ENCODE data around the gene ZNF148. TPM values are rescaled to one million over a fixed set of nuclear protein-coding genes. Genes with fewer than 3 reads are reported as not detected.

ZNF148 gene
- total RNA-seq, 2 donors from 2014 or later, result 33.8 to 37.8 TPM

GRCh38 chr3:125281381-125281780 lies 93.7 kb downstream of the ZNF148 start:
- TF ChIP-seq, protein P1, sequence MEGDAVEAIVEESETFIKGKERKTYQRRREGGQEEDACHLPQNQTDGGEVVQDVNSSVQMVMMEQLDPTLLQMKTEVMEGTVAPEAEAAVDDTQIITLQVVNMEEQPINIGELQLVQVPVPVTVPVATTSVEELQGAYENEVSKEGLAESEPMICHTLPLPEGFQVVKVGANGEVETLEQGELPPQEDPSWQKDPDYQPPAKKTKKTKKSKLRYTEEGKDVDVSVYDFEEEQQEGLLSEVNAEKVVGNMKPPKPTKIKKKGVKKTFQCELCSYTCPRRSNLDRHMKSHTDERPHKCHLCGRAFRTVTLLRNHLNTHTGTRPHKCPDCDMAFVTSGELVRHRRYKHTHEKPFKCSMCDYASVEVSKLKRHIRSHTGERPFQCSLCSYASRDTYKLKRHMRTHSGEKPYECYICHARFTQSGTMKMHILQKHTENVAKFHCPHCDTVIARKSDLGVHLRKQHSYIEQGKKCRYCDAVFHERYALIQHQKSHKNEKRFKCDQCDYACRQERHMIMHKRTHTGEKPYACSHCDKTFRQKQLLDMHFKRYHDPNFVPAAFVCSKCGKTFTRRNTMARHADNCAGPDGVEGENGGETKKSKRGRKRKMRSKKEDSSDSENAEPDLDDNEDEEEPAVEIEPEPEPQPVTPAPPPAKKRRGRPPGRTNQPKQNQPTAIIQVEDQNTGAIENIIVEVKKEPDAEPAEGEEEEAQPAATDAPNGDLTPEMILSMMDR (conservative IDR thresholded peaks at IDR 0.05), result no peak
- H3K4me1 Mint-ChIP-seq, result peaks cover 59% of the 10 kb centered on the region
- 83 to 84% methylated on average over 1 of the region's 1 CpG for WGBS, 2 experiments (ENCODE audit: insufficient coverage in 1 of 2, insufficient read length in 1 of 2)

DNA sequence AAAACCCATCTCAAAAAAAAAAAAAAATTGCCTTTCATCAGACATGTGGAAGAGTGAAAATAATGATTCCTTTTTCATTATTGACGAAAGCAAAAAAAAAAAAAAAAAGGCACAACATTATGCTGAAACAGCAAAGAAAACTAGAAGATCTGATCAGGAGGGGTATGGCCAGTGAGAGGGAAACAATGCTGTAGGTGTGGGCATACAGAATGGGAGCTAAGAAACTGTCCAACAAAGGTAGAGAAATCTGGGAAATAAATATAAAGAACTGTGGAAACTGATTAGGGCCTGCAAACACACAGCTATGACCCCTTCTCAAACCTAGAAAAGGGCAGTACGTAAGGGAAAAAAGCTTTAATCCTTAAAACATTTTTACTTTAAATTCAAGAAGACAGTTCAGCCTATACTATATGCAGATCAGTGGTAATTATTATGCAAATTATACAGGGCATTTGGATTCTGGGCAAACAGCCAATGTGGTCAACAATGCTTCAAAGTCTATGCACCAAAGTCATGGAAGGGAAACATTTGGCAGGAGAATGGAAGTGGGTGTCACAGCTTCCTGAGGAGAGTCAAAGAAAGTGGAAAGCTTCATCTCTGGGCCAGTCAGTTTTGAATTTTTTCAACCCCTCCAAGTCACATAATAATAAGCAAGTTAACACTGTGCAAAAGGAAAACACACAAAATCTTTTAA lies 94.3 kb downstream of the ZNF148 start:
- DNase-seq, result no peak
- H3K4me3 Mint-ChIP-seq, result no peak overlapping the region
- no peak overlapping the region for H3K4me3 ChIP-seq (ENCODE audit: low read length)
- H3K27me3 Mint-ChIP-seq (ENCODE audit: insufficient read depth), result no peaks in the 10 kb centered on the region
- no peaks in the 10 kb centered on the region for H3K9me3 Mint-ChIP-seq
- H3K36me3 ChIP-seq (ENCODE audit: control insufficient read depth, insufficient read depth, low read length), result peaks cover 17% of the 10 kb centered on the region
- H3K4me1 Mint-ChIP-seq, result peaks cover 54% of the 10 kb centered on the region
- no peak overlapping the region for H3K9ac ChIP-seq (ENCODE audit: extremely low read depth, low read length, poor library complexity, severe bottlenecking)
- H3K9me3 ChIP-seq (ENCODE audit: control insufficient read depth, low read length), result no peaks in the 10 kb centered on the region
- H3K36me3 Mint-ChIP-seq (ENCODE audit: low read depth), result peaks cover 11% of the 10 kb centered on the region
- H3K27ac Mint-ChIP-seq, result no peak overlapping the region
- 95 to 100% methylated on average over 1 to 2 of the region's 2 CpGs for WGBS, 2 experiments (ENCODE audit: insufficient coverage in 1 of 2, insufficient read length in 1 of 2)
- TF ChIP-seq, protein P1 (conservative IDR thresholded peaks at IDR 0.05), result no peak
- no peak overlapping the region for H3K27ac ChIP-seq (ENCODE audit: low read depth, low read length)
- H3K27me3 ChIP-seq (ENCODE audit: control insufficient read depth, insufficient read depth, low read length, poor library complexity, severe bottlenecking), result no peaks in the 10 kb centered on the region
- H3K4me1 ChIP-seq (ENCODE audit: control insufficient read depth, insufficient read depth, low read length), result peaks cover 5% of the 10 kb centered on the region

More at GRCh38 chr3:125281381-125281780, 93.7 kb downstream of the ZNF148 start:
- Histone ChIP-seq H3K9ac (ENCODE audit: extremely low read depth, low read length, poor library complexity, severe bottlenecking) (no peak overlapping the region), H3K36me3 (ENCODE audit: control insufficient read depth, insufficient read depth, low read length) (peaks cover 16% of the 10 kb centered on the region), H3K27ac (ENCODE audit: low read depth, low read length) (no peak overlapping the region), H3K4me1 (ENCODE audit: control insufficient read depth, insufficient read depth, low read length) (peaks cover 5% of the 10 kb centered on the region), H3K27me3 (ENCODE audit: control insufficient read depth, insufficient read depth, low read length, poor library complexity, severe bottlenecking) (no peaks in the 10 kb centered on the region), H3K9me3 (ENCODE audit: control insufficient read depth, low read length) (no peaks in the 10 kb centered on the region), H3K4me3 (ENCODE audit: low read length) (peak overlapping the region; percentile 48)
- Mint-ChIP-seq H3K4me3 (no peak overlapping the region), H3K27ac (no peak overlapping the region), H3K27me3 (ENCODE audit: insufficient read depth) (no peaks in the 10 kb centered on the region), H3K36me3 (ENCODE audit: low read depth) (peaks cover 11% of the 10 kb centered on the region), H3K9me3 (no peaks in the 10 kb centered on the region)
- DNase-seq, result no peak

- Histone ChIP-seq H3K9me3 (ENCODE audit: control insufficient read depth, low read length) (no peaks in the 10 kb centered on the region), H3K27me3 (ENCODE audit: control insufficient read depth, insufficient read depth, low read length, poor library complexity, severe bottlenecking) (no peaks in the 10 kb centered on the region), H3K4me1 (ENCODE audit: control insufficient read depth, insufficient read depth, low read length) (peaks cover 5% of the 10 kb centered on the region), H3K4me3 (ENCODE audit: low read length) (no peak overlapping the region), H3K27ac (ENCODE audit: low read depth, low read length) (no peak overlapping the region), H3K36me3 (ENCODE audit: control insufficient read depth, insufficient read depth, low read length) (peaks cover 20% of the 10 kb centered on the region), H3K9ac (ENCODE audit: extremely low read depth, low read length, poor library complexity, severe bottlenecking) (no peak overlapping the region)
- H3K4me3 Mint-ChIP-seq, result no peak overlapping the region
- H3K4me1 Mint-ChIP-seq, result peaks cover 39% of the 10 kb centered on the region
- no peak overlapping the region for H3K27ac Mint-ChIP-seq
- TF ChIP-seq, protein P1 (conservative IDR thresholded peaks at IDR 0.05), result no peak
- 82 to 96% methylated on average over 2 of the region's 2 CpGs for WGBS, 2 experiments (ENCODE audit: insufficient coverage in 1 of 2, insufficient read length in 1 of 2)
- DNase-seq, result no peak
- no peaks in the 10 kb centered on the region for H3K27me3 Mint-ChIP-seq (ENCODE audit: insufficient read depth)
- H3K36me3 Mint-ChIP-seq (ENCODE audit: low read depth), result peaks cover 11% of the 10 kb centered on the region
- no peaks in the 10 kb centered on the region for H3K9me3 Mint-ChIP-seq
Observed at GRCh38 chr3:125278155-125278554, 97.0 kb downstream of the ZNF148 start.
